GM23248 (cell line): ENCODE results near the gene SV2C. TPM values are rescaled to one million over a fixed set of nuclear protein-coding genes. Genes with fewer than 3 reads are reported as not detected.

Source experiments
- DNase-seq: peaks from one replicate; pipeline ENCODE4 v3.0.0-alpha.2; 2015
- H2AFZ ChIP-seq: fragments of 200-600 bp; sonication (generic); 2 replicates; pipeline ENCODE4 v1.6.1; 2016; ENCODE audit warnings: antibody characterized with exemption
- H3F3A ChIP-seq: fragments of 200-600 bp; sonication (generic); 2 replicates; pipeline ENCODE4 v1.6.1; 2016; ENCODE audit warnings: mild to moderate bottlenecking, antibody characterized with exemption, mixed run types; ENCODE audit not compliant: insufficient read depth
- H3K27ac ChIP-seq: fragments of 200-600 bp; sonication (generic); 2 replicates; pipeline ENCODE4 v1.5.1; 2016; ENCODE audit warnings: mild to moderate bottlenecking
- H3K27me3 ChIP-seq: fragments of 200-600 bp; sonication (generic); replicated peaks from 2 replicates; pipeline ENCODE4 v1.6.1; 2016; ENCODE audit warnings: mild to moderate bottlenecking; ENCODE audit not compliant: insufficient read depth
- H3K36me3 ChIP-seq: fragments of 200-600 bp; sonication (generic); 2 replicates; pipeline ENCODE4 v1.6.1; 2016; ENCODE audit warnings: low read depth, mild to moderate bottlenecking
- H3K4me1 ChIP-seq: fragments of 200-600 bp; sonication (generic); 2 replicates; pipeline ENCODE4 v1.6.1; 2016; ENCODE audit warnings: mild to moderate bottlenecking; ENCODE audit not compliant: insufficient read depth
- H3K4me2 ChIP-seq: fragments of 200-600 bp; sonication (generic); one replicate; pipeline ENCODE4 v1.6.1; 2016; ENCODE audit warnings: mild to moderate bottlenecking; ENCODE audit not compliant: unreplicated experiment
- H3K4me3 ChIP-seq: fragments of 200-600 bp; sonication (generic); 2 replicates; pipeline ENCODE4 v1.5.1; 2016; ENCODE audit warnings: mild to moderate bottlenecking
- H3K79me2 ChIP-seq: fragments of 200-600 bp; sonication (generic); 2 replicates; pipeline ENCODE4 v1.6.1; 2016; ENCODE audit warnings: mild to moderate bottlenecking; ENCODE audit not compliant: insufficient read depth
- H3K9ac ChIP-seq: fragments of 200-600 bp; sonication (generic); 2 replicates; pipeline ENCODE4 v1.6.1; 2016; ENCODE audit warnings: mild to moderate bottlenecking
- H3K9me2 ChIP-seq: fragments of 200-600 bp; sonication (generic); 2 replicates; pipeline ENCODE4 v1.6.1; 2016; ENCODE audit warnings: mixed run types, mild to moderate bottlenecking, moderate library complexity; ENCODE audit not compliant: insufficient read depth
- H3K9me3 ChIP-seq: fragments of 200-600 bp; sonication (generic); one replicate; pipeline ENCODE4 v1.6.1; 2017; ENCODE audit warnings: low read depth
- H4K20me1 ChIP-seq: fragments of 200-600 bp; sonication (generic); 2 replicates; pipeline ENCODE4 v1.6.0; 2016; ENCODE audit not compliant: insufficient read depth
- EZH2 ChIP-seq: fragments of 200-600 bp; sonication (generic); IDR thresholded peaks from 2 replicates; pipeline ENCODE4 v1.6.1; 2018; ENCODE audit warnings: antibody characterized with exemption, mild to moderate bottlenecking; ENCODE audit not compliant: insufficient read depth, poor library complexity, severe bottlenecking
- EZH2phosphoT487 ChIP-seq: fragments of 200-600 bp; sonication (generic); IDR thresholded peaks from 2 replicates; pipeline ENCODE4 v1.6.1; 2018; ENCODE audit warnings: antibody characterized with exemption, moderate library complexity, mild to moderate bottlenecking, low read depth; ENCODE audit not compliant: insufficient read depth
- WGBS, 2 experiments: methylation state at CpG; one replicate each; pipeline ENCODE4 v1.1.6; 2015 to 2017; ENCODE audit warnings: low lambda C conversion rate in 2 of 2, low coverage in 1 of 2; ENCODE audit errors: missing lambda C conversion rate in 2 of 2; 5-methylcytosine and 5-hydroxymethylcytosine counted together
- in situ Hi-C: fragments of 300-500 bp; cut with MboI; formaldehyde crosslinking; loops from 2 replicates; pipeline ENCODE4 v1.15.0; 2020
- polyA plus RNA-seq: library from polyadenylated mRNA; unstranded; fragments of >200 nt; fragmentation: Nextera tagmentation; extraction: Ambion mirVana; gene quantifications from 2 replicates; pipeline ENCODE4 v1.2.1, GENCODE V29; 2016
- total RNA-seq: library from RNA; depleted of rRNA; stranded (reverse); fragments of >200 nt; shearing (Covaris generic); gene quantifications from 2 replicates; pipeline ENCODE4 v1.2.3, GENCODE V29; 2014

SV2C gene
- total and polyA plus RNA-seq, 2 experiments from 2014 or later: not detected

DNA sequence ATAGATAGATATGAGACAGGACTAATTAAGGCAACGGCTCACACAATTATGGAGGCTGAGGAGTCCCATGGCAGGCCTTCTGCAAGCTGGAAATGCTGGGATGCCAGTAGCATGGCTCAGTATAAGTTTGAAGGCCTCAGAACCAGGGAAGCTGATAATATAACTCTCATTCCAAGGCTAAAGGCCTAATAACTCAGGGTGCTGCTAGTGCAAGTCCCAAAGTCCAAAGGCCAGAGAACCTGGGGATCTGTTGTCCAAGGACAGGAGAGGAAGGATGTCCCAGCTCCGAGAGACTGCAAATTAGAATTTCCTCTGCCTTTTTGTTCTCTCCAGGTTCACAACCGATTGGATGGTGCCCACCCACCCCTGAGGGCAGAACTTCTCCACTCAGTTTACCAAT, 114.5 kb downstream of the SV2C start:
- H3K9ac ChIP-seq: no peak overlapping the region
- in situ Hi-C loops: no loop called here
- TF ChIP-seq EZH2phosphoT487: no peak
- TF ChIP-seq EZH2: no peak
- no peaks in the 10 kb centered on the region for H3F3A ChIP-seq
- no peaks in the 10 kb centered on the region for H4K20me1 ChIP-seq
- H3K9me2 ChIP-seq: no peaks in the 10 kb centered on the region
- DNase-seq: no peak
- H3K27ac ChIP-seq: no peak overlapping the region
- no peaks in the 10 kb centered on the region for H3K9me3 ChIP-seq
- no peaks in the 10 kb centered on the region for H3K36me3 ChIP-seq
- no peaks in the 10 kb centered on the region for H3K79me2 ChIP-seq
- H3K4me2 ChIP-seq: no peak overlapping the region
- H2AFZ ChIP-seq: no peak overlapping the region
- no peaks in the 10 kb centered on the region for H3K4me1 ChIP-seq
- H3K4me3 ChIP-seq: no peak overlapping the region
- 22 to 23% methylated on average over 3 of the region's 3 CpGs for WGBS, 2 experiments
- H3K27me3 ChIP-seq: no peaks in the 10 kb centered on the region

DNA sequence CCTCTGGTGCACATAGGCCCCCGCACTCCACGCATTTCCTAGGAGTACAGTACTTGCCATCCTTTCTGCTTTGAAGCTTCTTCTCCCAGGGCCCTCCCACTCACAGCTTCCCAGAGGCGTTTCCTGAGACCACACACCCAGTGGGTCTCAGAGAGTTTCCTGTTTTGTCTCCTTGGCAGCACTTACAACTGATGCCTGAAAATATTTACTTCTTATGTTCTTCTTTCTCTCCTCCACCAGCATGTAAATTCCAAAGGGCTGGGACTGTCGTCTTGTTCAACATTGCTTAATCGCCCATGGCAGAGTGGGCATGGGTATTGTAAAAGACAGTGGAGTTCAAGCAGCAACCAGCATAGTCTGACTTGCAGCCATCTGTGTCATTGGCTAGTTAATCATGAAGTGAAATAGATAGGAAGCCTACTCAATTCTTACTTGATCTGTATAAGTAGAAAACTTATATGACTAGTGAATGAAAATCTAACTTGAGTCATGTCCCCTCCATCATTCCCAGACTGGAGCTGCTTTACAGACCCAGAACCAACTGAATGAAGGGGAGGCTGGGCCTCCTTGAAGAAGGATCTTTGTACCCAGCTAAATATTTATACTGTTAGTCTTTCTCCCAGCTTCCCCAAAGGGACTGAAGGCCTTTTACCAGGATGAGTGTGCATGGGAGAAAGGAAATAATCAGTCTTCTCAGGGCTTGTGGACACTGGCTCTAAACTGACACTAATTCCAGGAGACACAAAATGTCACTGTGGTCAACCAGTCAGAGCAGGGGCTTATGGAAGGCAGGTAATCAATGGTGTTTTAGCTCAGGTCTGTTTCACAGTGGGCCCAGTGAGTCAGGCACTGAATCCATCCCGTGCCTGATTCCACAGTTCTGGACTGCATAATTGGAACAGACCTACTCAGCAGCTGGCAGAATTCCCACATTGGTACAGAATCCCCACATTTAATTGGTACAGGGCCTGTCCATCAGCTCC, 116.4 kb downstream of the SV2C start:
- no peak overlapping the region for H3K4me2 ChIP-seq
- no peaks in the 10 kb centered on the region for H3K4me1 ChIP-seq
- H3K4me3 ChIP-seq: no peak overlapping the region
- no peaks in the 10 kb centered on the region for H3K36me3 ChIP-seq
- TF ChIP-seq EZH2phosphoT487 (no peak), EZH2 (no peak)
- no peaks in the 10 kb centered on the region for H3K9me3 ChIP-seq
- H3K79me2 ChIP-seq: no peaks in the 10 kb centered on the region
- no peak overlapping the region for H3K9ac ChIP-seq
- no peaks in the 10 kb centered on the region for H3F3A ChIP-seq
- DNase-seq: no peak
- H4K20me1 ChIP-seq: no peaks in the 10 kb centered on the region
- H3K27me3 ChIP-seq: no peaks in the 10 kb centered on the region
- 11 to 19% methylated on average over 6 of the region's 6 CpGs for WGBS, 2 experiments
- no peak overlapping the region for H2AFZ ChIP-seq
- no peaks in the 10 kb centered on the region for H3K9me2 ChIP-seq
- no peak overlapping the region for H3K27ac ChIP-seq
- in situ Hi-C loops: no loop called here

DNA sequence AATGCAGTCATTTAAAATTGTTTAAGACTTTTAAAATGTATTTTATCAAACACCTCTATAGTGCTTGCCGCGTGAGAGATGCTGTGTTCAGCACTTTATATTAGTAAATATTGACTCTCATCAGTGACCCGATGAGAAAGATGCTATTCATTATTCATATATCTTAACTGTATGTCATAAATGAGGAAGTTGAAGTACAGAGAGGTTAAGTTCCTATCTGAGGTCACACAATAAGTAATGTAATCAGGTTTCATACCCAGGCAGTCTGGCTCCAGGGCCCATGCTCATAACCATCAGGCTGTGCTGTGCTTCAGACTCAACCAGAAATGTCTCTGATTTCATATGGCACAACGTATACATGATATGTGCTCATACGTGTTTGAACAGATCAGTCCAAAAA, 119.0 kb downstream of the SV2C start:
- in situ Hi-C loops: no loop called here
- TF ChIP-seq EZH2: no peak
- no peak for TF ChIP-seq EZH2phosphoT487

DNA sequence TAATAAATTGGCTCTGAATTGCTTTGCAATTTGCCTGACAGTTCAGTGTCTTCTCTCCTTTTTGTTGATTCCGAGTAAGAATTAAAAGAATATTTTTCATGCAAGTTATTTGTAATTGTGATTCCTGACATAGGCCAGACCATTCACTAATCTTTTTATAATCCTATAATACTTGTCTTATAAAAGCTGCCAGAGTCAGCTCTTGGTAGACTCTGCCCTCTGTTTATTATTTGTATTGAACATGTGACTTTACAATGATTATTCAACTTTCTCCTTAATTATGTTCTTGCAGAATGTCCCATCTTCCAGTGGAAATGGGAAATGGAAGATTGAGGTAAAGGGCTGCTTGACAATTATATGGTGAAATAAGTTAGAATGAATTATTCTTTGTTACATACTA, 121.0 kb downstream of the SV2C start:
- H4K20me1 ChIP-seq: no peaks in the 10 kb centered on the region
- H3K27ac ChIP-seq: no peak overlapping the region
- no peaks in the 10 kb centered on the region for H3K4me1 ChIP-seq
- no peak for DNase-seq
- no peak overlapping the region for H3K9ac ChIP-seq
- WGBS, 2 experiments: 0% methylated on average over 1 of the region's 1 CpG
- H3K36me3 ChIP-seq: no peaks in the 10 kb centered on the region
- no peak overlapping the region for H3K4me2 ChIP-seq
- H2AFZ ChIP-seq: no peak overlapping the region
- H3K27me3 ChIP-seq: no peaks in the 10 kb centered on the region
- no peaks in the 10 kb centered on the region for H3K9me2 ChIP-seq
- H3K79me2 ChIP-seq: no peaks in the 10 kb centered on the region
- H3K4me3 ChIP-seq: no peak overlapping the region
- H3F3A ChIP-seq: no peaks in the 10 kb centered on the region
- in situ Hi-C loops: no loop called here
- TF ChIP-seq EZH2 (no peak), EZH2phosphoT487 (no peak)
- no peaks in the 10 kb centered on the region for H3K9me3 ChIP-seq

More for the DNA sequence above, 119.0 kb downstream of the SV2C start:
- Histone ChIP-seq H3K79me2 (no peaks in the 10 kb centered on the region), H3F3A (no peaks in the 10 kb centered on the region), H4K20me1 (no peaks in the 10 kb centered on the region), H3K4me3 (no peak overlapping the region), H3K9ac (no peak overlapping the region), H3K9me3 (no peaks in the 10 kb centered on the region), H3K4me2 (no peak overlapping the region), H3K9me2 (no peaks in the 10 kb centered on the region), H3K36me3 (no peaks in the 10 kb centered on the region), H3K27me3 (no peaks in the 10 kb centered on the region), H3K4me1 (no peaks in the 10 kb centered on the region), H2AFZ (no peak overlapping the region), H3K27ac (no peak overlapping the region)
- 69 to 72% methylated on average over 5 of the region's 5 CpGs for WGBS, 2 experiments
- no peak for DNase-seq
